MM.1S (cell line): ENCODE measurements around the gene RNU6-1.

ENCODE experiments used
- DNase-seq: peaks from one replicate; pipeline ENCODE4 v3.0.0-alpha.2; 2015
- H2AFZ ChIP-seq: fragments of 300-600 bp; sonication (generic); 2 replicates; pipeline ENCODE4 v1.6.0; 2016; ENCODE audit warnings: antibody characterized with exemption, low read length
- H3F3A ChIP-seq: fragments of 300-600 bp; sonication (generic); 2 replicates; pipeline ENCODE4 v1.6.1; 2016; ENCODE audit warnings: mild to moderate bottlenecking, antibody characterized with exemption, low read length, moderate library complexity, mixed read lengths; ENCODE audit not compliant: insufficient read depth
- H3K27ac ChIP-seq: fragments of 300-600 bp; sonication (generic); 2 replicates; pipeline ENCODE4 v1.5.1; 2016; ENCODE audit warnings: mild to moderate bottlenecking, low read length
- H3K27me3 ChIP-seq: fragments of 300-600 bp; sonication (generic); replicated peaks from 2 replicates; pipeline ENCODE4 v1.6.0; 2016; ENCODE audit warnings: low read length; ENCODE audit not compliant: insufficient read depth
- H3K36me3 ChIP-seq: fragments of 300-600 bp; sonication (generic); replicated peaks from 2 replicates; pipeline ENCODE4 v1.6.1; 2016; ENCODE audit warnings: mild to moderate bottlenecking, low read length, mixed read lengths; ENCODE audit not compliant: insufficient read depth
- H3K4me1 ChIP-seq: fragments of 300-600 bp; sonication (generic); 2 replicates; pipeline ENCODE4 v1.6.1; 2016; ENCODE audit warnings: low read length, mixed read lengths
- H3K4me2 ChIP-seq: fragments of 300-600 bp; sonication (generic); 2 replicates; pipeline ENCODE4 v1.6.0; 2016; ENCODE audit warnings: low read depth, low read length
- H3K4me3 ChIP-seq: fragments of 300-600 bp; sonication (generic); 2 replicates; pipeline ENCODE4 v1.5.1; 2016; ENCODE audit warnings: low read length, mixed read lengths
- H3K79me2 ChIP-seq: fragments of 300-600 bp; sonication (generic); 2 replicates; pipeline ENCODE4 v1.6.1; 2016; ENCODE audit warnings: mixed run types, low read length, mixed read lengths
- H3K9ac ChIP-seq: fragments of 300-600 bp; sonication (generic); 2 replicates; pipeline ENCODE4 v1.6.1; 2016; ENCODE audit warnings: low read length, mixed read lengths
- H3K9me2 ChIP-seq: fragments of 300-600 bp; sonication (generic); replicated peaks from 2 replicates; pipeline ENCODE4 v1.6.1; 2016; ENCODE audit warnings: mild to moderate bottlenecking, low read length, mixed read lengths; ENCODE audit not compliant: insufficient read depth
- H3K9me3 ChIP-seq: fragments of 300-600 bp; sonication (generic); replicated peaks from 2 replicates; pipeline ENCODE4 v1.6.1; 2016; ENCODE audit warnings: mild to moderate bottlenecking, low read length, mixed read lengths; ENCODE audit not compliant: insufficient read depth
- H4K20me1 ChIP-seq: fragments of 300-600 bp; sonication (generic); 2 replicates; pipeline ENCODE4 v1.6.1; 2016; ENCODE audit warnings: mild to moderate bottlenecking, low read length, moderate library complexity, mixed read lengths; ENCODE audit not compliant: insufficient read depth
- CTCF ChIP-seq: fragments of 300-600 bp; sonication (generic); IDR thresholded peaks from 2 replicates; pipeline ENCODE4 v1.5.1; 2016; ENCODE audit warnings: antibody characterized with exemption, low read length, mixed read lengths
- EZH2 ChIP-seq: fragments of 300-600 bp; sonication (generic); optimal IDR thresholded peaks from 2 replicates; pipeline ENCODE3; 2017; ENCODE audit warnings: low read depth, mild to moderate bottlenecking, antibody characterized with exemption, low read length, mixed read lengths
- EZH2phosphoT487 ChIP-seq: fragments of 300-600 bp; sonication (generic); IDR thresholded peaks from 2 replicates; pipeline ENCODE4 v1.6.1; 2018; ENCODE audit warnings: antibody characterized with exemption, low read length

The RNU6-1 gene

GRCh38 chr15:67823314-67824196, 16.3 kb downstream of the RNU6-1 start:
- H3F3A ChIP-seq: no peaks in the 10 kb centered on the region
- H3K9me2 ChIP-seq: no peaks in the 10 kb centered on the region
- no peaks in the 10 kb centered on the region for H4K20me1 ChIP-seq
- H3K9me3 ChIP-seq: no peaks in the 10 kb centered on the region
- H3K4me3 ChIP-seq: peak overlapping the region; percentile 18; the same call in 1 of the 2 replicates
- H3K36me3 ChIP-seq: no peaks in the 10 kb centered on the region
- no peak overlapping the region for H3K9ac ChIP-seq
- no peaks in the 10 kb centered on the region for H3K4me1 ChIP-seq
- H3K4me2 ChIP-seq: 0 out of 2 replicates have a peak overlapping the region, but pooled peaks have one; percentile 26
- H2AFZ ChIP-seq: no peak overlapping the region
- TF ChIP-seq EZH2: no peak
- TF ChIP-seq CTCF: no peak
- TF ChIP-seq EZH2phosphoT487: no peak
- no peak overlapping the region for H3K27ac ChIP-seq
- no peak for DNase-seq
- peaks cover 36% of the 10 kb centered on the region for H3K27me3 ChIP-seq
- H3K79me2 ChIP-seq: no peaks in the 10 kb centered on the region

GRCh38 chr15:67822537-67823313, 17.1 kb downstream of the RNU6-1 start:
- Histone ChIP-seq H3K27me3 (peaks cover 36% of the 10 kb centered on the region), H3K79me2 (no peaks in the 10 kb centered on the region), H3K9me3 (no peaks in the 10 kb centered on the region), H3K9ac (no peak overlapping the region), H3F3A (no peaks in the 10 kb centered on the region), H3K36me3 (no peaks in the 10 kb centered on the region), H3K4me2 (0 out of 2 replicates have a peak overlapping the region, but pooled peaks have one; percentile 27), H3K9me2 (no peaks in the 10 kb centered on the region), H3K4me1 (no peaks in the 10 kb centered on the region), H4K20me1 (no peaks in the 10 kb centered on the region), H3K27ac (no peak overlapping the region), H3K4me3 (peak overlapping the region; percentile 17; the same call in 1 of the 2 replicates), H2AFZ (no peak overlapping the region)
- DNase-seq: no peak
- TF ChIP-seq CTCF (no peak), EZH2 (no peak), EZH2phosphoT487 (no peak)

- H3K9ac ChIP-seq: no peak overlapping the region
- no peaks in the 10 kb centered on the region for H3K9me3 ChIP-seq
- no peak for TF ChIP-seq EZH2
- no peak for TF ChIP-seq EZH2phosphoT487
- TF ChIP-seq CTCF: no peak
- H3K27me3 ChIP-seq: peaks cover 36% of the 10 kb centered on the region
- no peak for DNase-seq
- H3F3A ChIP-seq: no peaks in the 10 kb centered on the region
- no peak overlapping the region for H3K4me3 ChIP-seq
- H3K79me2 ChIP-seq: no peaks in the 10 kb centered on the region
- no peaks in the 10 kb centered on the region for H3K4me1 ChIP-seq
- H4K20me1 ChIP-seq: no peaks in the 10 kb centered on the region
- no peaks in the 10 kb centered on the region for H3K9me2 ChIP-seq
- H3K36me3 ChIP-seq: no peaks in the 10 kb centered on the region
- H3K4me2 ChIP-seq: no peak overlapping the region
- H2AFZ ChIP-seq: no peak overlapping the region
- no peak overlapping the region for H3K27ac ChIP-seq
Observed at GRCh38 chr15:67821784-67822440, 17.9 kb downstream of the RNU6-1 start.
